Stimulated activated CD8-positive, alpha-beta memory T cell treated with anti-CD3 and anti-CD28 coated beads, Interleukin-12 subunit alpha, Interleukin-12 subunit beta, amount 100 ng/mL, for 4 hours (primary cell): ENCODE results near the gene ROPN1.
"Not testable (repeated sequence)": the region's sequence is repeated elsewhere in the genome, so short reads cannot be mapped to it uniquely, and the experiment has no call there.

Experiments
- DNase-seq: peaks from one replicate; pipeline ENCODE4 v3.0.0-alpha.2; 2020; ENCODE audit warnings: low read depth

The ROPN1 gene

GRCh38 chr3:123991730-123992588, at the start of gene ROPN1:
ROPN1 (minus strand) TSS chr3:123992124; CDS start chr3:123980481, 11,643 bp downstream.
- DNase-seq, result not testable (repeated sequence)

- no peak for DNase-seq
Observed at GRCh38 chr3:124041553-124041952, 49.6 kb upstream of the ROPN1 start.

- no peak for DNase-seq
Observed at GRCh38 chr3:124037326-124037725, 45.4 kb upstream of the ROPN1 start.

GRCh38 chr3:124036214-124036613, 44.3 kb upstream of the ROPN1 start:
- not testable (repeated sequence) for DNase-seq

- no peak for DNase-seq
Observed at GRCh38 chr3:124035463-124036121, 43.7 kb upstream of the ROPN1 start.

GRCh38 chr3:124034844-124035152, 42.9 kb upstream of the ROPN1 start:
- DNase-seq, result no peak

GRCh38 chr3:124034016-124034843, 42.3 kb upstream of the ROPN1 start:
- DNase-seq, result no peak

GRCh38 chr3:124033360-124034015, 41.6 kb upstream of the ROPN1 start, which contains the start of gene KALRN:
KALRN (plus strand) TSS chr3:124033369.
- DNase-seq, result no peak

GRCh38 chr3:124032881-124033359, 41.0 kb upstream of the ROPN1 start:
- peak; percentile 27 for DNase-seq

- DNase-seq, result no peak
Observed at GRCh38 chr3:124032311-124032880, 40.5 kb upstream of the ROPN1 start.

- no peak for DNase-seq
Observed at GRCh38 chr3:124026516-124026915, 34.6 kb upstream of the ROPN1 start.

GRCh38 chr3:124023531-124023930, 31.6 kb upstream of the ROPN1 start:
- DNase-seq, result not testable (repeated sequence)

GRCh38 chr3:124019291-124019690, 27.4 kb upstream of the ROPN1 start:
- DNase-seq, result no peak

- not testable (repeated sequence) for DNase-seq
Observed at GRCh38 chr3:124017502-124017901, 25.6 kb upstream of the ROPN1 start.

- DNase-seq, result not testable (repeated sequence)
Observed at GRCh38 chr3:124016483-124016882, 24.6 kb upstream of the ROPN1 start.

- DNase-seq, result no peak
Observed at GRCh38 chr3:124014366-124014942, 22.5 kb upstream of the ROPN1 start.

GRCh38 chr3:124008321-124008720, 16.4 kb upstream of the ROPN1 start:
- not testable (repeated sequence) for DNase-seq

- no peak for DNase-seq
Observed at GRCh38 chr3:124007186-124007585, 15.3 kb upstream of the ROPN1 start.

GRCh38 chr3:124002405-124003079, 10.6 kb upstream of the ROPN1 start:
- not testable (repeated sequence) for DNase-seq

- not testable (repeated sequence) for DNase-seq
Observed at GRCh38 chr3:124001366-124001765, 9.4 kb upstream of the ROPN1 start.
